OCI-LY7 (cell line): ENCODE data around the gene LARP1. TPM values are rescaled to one million over a fixed set of nuclear protein-coding genes. Genes with fewer than 3 reads are reported as not detected.
A peak's percentile ranks its signal among the peaks of the same experiment; 100 is the strongest.

ENCODE experiments used
- BruUV-seq: library from RNA; stranded (reverse); fragments of 400-500 nt; replicated peaks from 2 replicates; lab custom pipeline; 2021; lab: Mats Ljungman, UMichigan
- CTCF ChIA-PET: fragments of 300-600 bp; sonication (Branson Sonifier 250); formaldehyde crosslinking; loops from one replicate; lab custom pipeline; 2022; ENCODE audit warnings: antibody characterized with exemption; ENCODE audit not compliant: unreplicated experiment; lab: Charles Lee
- POLR2A ChIA-PET: fragments of 300-600 bp; sonication (Branson Sonifier 250); formaldehyde crosslinking; loops from one replicate; lab custom pipeline; 2022; ENCODE audit warnings: antibody characterized with exemption; lab: Charles Lee
- DNase-seq: peaks from one replicate; pipeline ENCODE4 v3.0.0-alpha.2; 2015; ENCODE audit warnings: low spot score
- H2AFZ ChIP-seq: fragments of 200-600 bp; sonication (generic), shearing (Covaris generic); 2 replicates; pipeline ENCODE4 v1.6.1; 2014; ENCODE audit warnings: mild to moderate bottlenecking, antibody characterized with exemption, low read length, moderate library complexity
- H3K27ac ChIP-seq: fragments of 200-600 bp; sonication (generic); 2 replicates; pipeline ENCODE4 v1.5.1; 2014; ENCODE audit warnings: mixed run types, low read depth, mild to moderate bottlenecking, moderate library complexity, low read length, inconsistent platforms; ENCODE audit not compliant: poor library complexity, severe bottlenecking
- H3K36me3 ChIP-seq: fragments of 200-600 bp; sonication (generic); 2 replicates; pipeline ENCODE4 v1.6.1; 2014; ENCODE audit warnings: mild to moderate bottlenecking, antibody characterized with exemption, low read length, moderate library complexity, mixed read lengths; ENCODE audit not compliant: insufficient read depth
- H3K4me1 ChIP-seq: fragments of 200-600 bp; sonication (generic); 2 replicates; pipeline ENCODE4 v1.5.1; 2014; ENCODE audit warnings: mild to moderate bottlenecking, low read length; ENCODE audit not compliant: insufficient read depth, poor library complexity, severe bottlenecking
- H3K4me2 ChIP-seq: fragments of 200-600 bp; sonication (generic); 2 replicates; pipeline ENCODE4 v1.6.1; 2014; ENCODE audit warnings: mild to moderate bottlenecking, low read length
- H3K4me3 ChIP-seq: fragments of 200-600 bp; sonication (generic); 2 replicates; pipeline ENCODE4 v1.5.1; 2014; ENCODE audit warnings: mild to moderate bottlenecking, low read depth, low read length; ENCODE audit not compliant: poor library complexity, severe bottlenecking
- H3K79me2 ChIP-seq: fragments of 200-600 bp; sonication (generic); 2 replicates; pipeline ENCODE4 v1.6.1; 2016; ENCODE audit warnings: low read depth, mild to moderate bottlenecking, low read length, moderate library complexity, mixed read lengths; ENCODE audit not compliant: insufficient read depth
- H3K9me2 ChIP-seq: fragments of 200-600 bp; sonication (generic); 2 replicates; pipeline ENCODE4 v1.6.1; 2016; ENCODE audit warnings: mild to moderate bottlenecking, low read length, mixed read lengths; ENCODE audit not compliant: insufficient read depth
- H3K9me3 ChIP-seq: fragments of 200-600 bp; sonication (generic); 2 replicates; pipeline ENCODE4 v1.6.1; 2014; ENCODE audit warnings: mild to moderate bottlenecking, mixed run types, low read length, mixed read lengths
- H4K20me1 ChIP-seq: fragments of 200-600 bp; sonication (generic); 2 replicates; pipeline ENCODE4 v1.6.1; 2014; ENCODE audit warnings: mild to moderate bottlenecking, antibody characterized with exemption, low read length, moderate library complexity, mixed read lengths; ENCODE audit not compliant: insufficient read depth
- CTCF ChIP-seq: fragments of 200-600 bp; sonication (generic); conservative IDR thresholded peaks from 2 replicates; pipeline ENCODE4 v1.5.1; 2014; ENCODE audit warnings: mild to moderate bottlenecking, antibody characterized with exemption, low read length, moderate library complexity, mixed read lengths
- EZH2phosphoT487 ChIP-seq: fragments of 200-600 bp; sonication (generic); IDR thresholded peaks from 2 replicates; pipeline ENCODE4 v1.6.1; 2018; ENCODE audit warnings: low read depth, borderline replicate concordance, mild to moderate bottlenecking, mixed run types, antibody characterized with exemption, low read length, moderate library complexity, mixed read lengths
- intact Hi-C: fragments of 100-400 bp; cut with micrococcal nuclease; formaldehyde crosslinking; loops from one replicate; pipeline ENCODE4 v1.10.0; 2022; ENCODE audit not compliant: unreplicated experiment
- total RNA-seq, 2 experiments: library from RNA; depleted of rRNA in 1 of 2; stranded (reverse); fragments of >200 nt in 1 of 2; shearing (Covaris generic) in 1 of 2; gene quantifications; 2 replicates each; pipeline ENCODE4 v1.2.3, GENCODE V29; 2014 to 2022

Gene LARP1
- total RNA-seq, 2 experiments from 2014 or later, result 71.1 to 274 TPM

- no TSS peak for BruUV-seq
- Histone ChIP-seq H3K36me3 (peaks cover 72% of the 10 kb centered on the region), H4K20me1 (peaks cover 78% of the 10 kb centered on the region), H3K4me3 (no peak overlapping the region), H2AFZ (no peak overlapping the region), H3K4me2 (peak overlapping the region; percentile 52), H3K79me2 (peaks cover 100% of the 10 kb centered on the region), H3K4me1 (peaks cover 81% of the 10 kb centered on the region), H3K9me3 (no peaks in the 10 kb centered on the region), H3K27ac (no peak overlapping the region), H3K9me2 (no peaks in the 10 kb centered on the region)
- TF ChIP-seq EZH2phosphoT487 (no peak), CTCF (no peak)
- DNase-seq, result no peak
- intact Hi-C loops, result no loop called here
- ChIA-PET POLR2A (no interaction called here), CTCF (no interaction called here)
Measured at GRCh38 chr5:154765396-154765925, 10.3 kb downstream of the LARP1 start.

DNA sequence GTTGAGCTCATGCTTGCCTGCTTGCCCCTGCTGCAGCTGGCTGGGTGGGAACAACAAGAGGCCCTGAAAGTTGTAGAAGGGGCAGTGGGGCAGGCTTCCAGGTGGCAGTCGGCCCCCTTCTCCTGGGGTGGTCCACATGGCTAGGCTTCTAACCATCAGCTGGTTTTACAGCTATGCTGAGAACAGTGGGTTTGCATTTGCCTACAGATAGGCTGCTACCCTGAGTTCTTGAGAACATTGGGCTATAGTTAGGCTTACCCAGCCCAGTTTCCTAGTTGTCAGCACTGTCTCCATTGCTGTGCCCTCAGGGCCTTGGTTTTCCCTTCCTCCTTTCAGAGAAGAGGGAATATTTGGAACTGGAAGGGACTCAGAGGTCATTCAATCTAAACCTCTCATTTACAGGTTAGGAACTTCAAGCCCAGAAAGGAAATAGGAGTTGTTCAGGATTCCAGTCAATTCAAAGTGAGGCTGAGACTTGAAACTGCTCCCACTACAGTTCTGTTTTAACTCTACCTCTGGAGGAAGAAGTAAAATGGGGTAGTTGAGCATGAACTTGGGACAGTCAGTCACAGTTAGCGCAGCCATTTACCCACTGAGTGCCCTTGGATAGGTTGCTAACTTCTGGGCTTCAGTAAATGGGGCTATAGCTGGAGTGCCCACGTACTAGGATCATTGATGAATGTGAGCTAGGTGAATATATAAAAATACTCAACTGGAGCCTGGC lies 11.5 kb downstream of the LARP1 start:
- POLR2A ChIA-PET, result interaction anchor here (1.0 to 2.5 kb wide), 4 partner anchors 7 to 50 kb away, joined by 3 to 11 read pairs (median 6); no protein-coding TSS in a partner anchor
- TF ChIP-seq EZH2phosphoT487 (no peak), CTCF (no peak)
- intact Hi-C loops, result no loop called here

GRCh38 chr5:154767576-154767975 lies 12.4 kb downstream of the LARP1 start:
- POLR2A ChIA-PET, result interaction anchor here (0.9 to 2.5 kb wide), 6 partner anchors 8 to 97 kb away, joined by 3 to 11 read pairs (median 4); no protein-coding TSS in a partner anchor

More for the DNA sequence above, 11.5 kb downstream of the LARP1 start:
- H3K4me3 ChIP-seq, result no peak overlapping the region
- H3K36me3 ChIP-seq, result peaks cover 74% of the 10 kb centered on the region
- no peaks in the 10 kb centered on the region for H3K9me2 ChIP-seq
- CTCF ChIA-PET, result interaction anchor here (0.6 kb wide), 1 partner anchor 9 kb away, joined by 3 read pairs; no protein-coding TSS in a partner anchor
- BruUV-seq, result no TSS peak
- H4K20me1 ChIP-seq, result peaks cover 75% of the 10 kb centered on the region
- H3K9me3 ChIP-seq, result no peaks in the 10 kb centered on the region
- peaks cover 81% of the 10 kb centered on the region for H3K4me1 ChIP-seq
- peak overlapping the region; percentile 52 for H3K4me2 ChIP-seq
- no peak for DNase-seq
- H3K27ac ChIP-seq, result peak overlapping the region; percentile 24
- H2AFZ ChIP-seq, result no peak overlapping the region
- H3K79me2 ChIP-seq, result peaks cover 100% of the 10 kb centered on the region

More at GRCh38 chr5:154767576-154767975, 12.4 kb downstream of the LARP1 start:
- Histone ChIP-seq H4K20me1 (peaks cover 70% of the 10 kb centered on the region), H3K4me2 (peak overlapping the region; percentile 52), H3K27ac (peak overlapping the region; percentile 24), H3K9me2 (no peaks in the 10 kb centered on the region), H3K4me1 (peaks cover 73% of the 10 kb centered on the region), H3K9me3 (no peaks in the 10 kb centered on the region), H3K4me3 (no peak overlapping the region), H3K79me2 (peaks cover 100% of the 10 kb centered on the region), H2AFZ (no peak overlapping the region), H3K36me3 (peaks cover 75% of the 10 kb centered on the region)
- DNase-seq, result no peak
- TF ChIP-seq EZH2phosphoT487 (no peak), CTCF (no peak)
- BruUV-seq, result no TSS peak
- CTCF ChIA-PET, result no interaction called here
- intact Hi-C loops, result no loop called here
